Measurements from ENCODE around the gene ITIH4.
"Not testable (repeated sequence)": the region's sequence is repeated elsewhere in the genome, so short reads cannot be mapped to it uniquely, and the experiment has no call there.

ITIH4 gene

GRCh38 chr3:52786330-52787215, 43.9 kb downstream of the ITIH4 start:
- DNase-seq = no peak

GRCh38 chr3:52784931-52785590, 45.4 kb downstream of the ITIH4 start:
- DNase-seq = no peak

GRCh38 chr3:52784021-52784621, 46.4 kb downstream of the ITIH4 start:
- DNase-seq = no peak

- no peak for DNase-seq
Observed at GRCh38 chr3:52783211-52783555, 47.3 kb downstream of the ITIH4 start.

GRCh38 chr3:52782412-52783210, 47.9 kb downstream of the ITIH4 start:
- DNase-seq = no peak

GRCh38 chr3:52781741-52782140, 48.7 kb downstream of the ITIH4 start:
- no peak for DNase-seq

GRCh38 chr3:52779837-52780585, 50.5 kb downstream of the ITIH4 start:
- no peak for DNase-seq

- no peak for DNase-seq
Observed at GRCh38 chr3:52779011-52779836, 51.2 kb downstream of the ITIH4 start.

GRCh38 chr3:52777959-52778805, 52.3 kb downstream of the ITIH4 start:
- DNase-seq = no peak

GRCh38 chr3:52777127-52777958, 53.1 kb downstream of the ITIH4 start, which contains the start of gene ITIH1:
Gene ITIH1 (plus strand): TSS chr3:52777599. CDS start chr3:52777616, 17 bp downstream.
- DNase-seq = no peak

- DNase-seq = not testable (repeated sequence)
Observed at GRCh38 chr3:52776486-52776885, 54.0 kb downstream of the ITIH4 start.

- no peak for DNase-seq
Observed at GRCh38 chr3:52775877-52776276, 54.6 kb downstream of the ITIH4 start.

- DNase-seq = no peak
Observed at GRCh38 chr3:52774901-52775864, 55.3 kb downstream of the ITIH4 start.

GRCh38 chr3:52774066-52774713, 56.3 kb downstream of the ITIH4 start:
- no peak for DNase-seq

GRCh38 chr3:52773361-52774065, 57.0 kb downstream of the ITIH4 start:
- no peak for DNase-seq
